Vagina (tissue), 2 donors: Measurements from ENCODE around the gene PLXNA3. TPM values are rescaled to one million over a fixed set of nuclear protein-coding genes. Genes with fewer than 3 reads are reported as not detected.

Experiments used
- DNase-seq, 2 donors: peaks; one replicate each; pipeline ENCODE4 v3.0.0-alpha.2; 2017; ENCODE audit errors: extremely low spot score in 2 of 2
- H3K27ac ChIP-seq: fragments of 200-600 bp; sonication (generic); one replicate; pipeline ENCODE4 v1.5.1; 2019
- H3K27me3 ChIP-seq: fragments of 200-600 bp; sonication (generic); one replicate; pipeline ENCODE4 v1.5.1; 2019
- H3K36me3 ChIP-seq, 2 donors: fragments of 200-600 bp; sonication (generic); one replicate each; pipeline ENCODE4 v1.5.1; 2017 to 2019
- H3K4me1 ChIP-seq: fragments of 200-600 bp; sonication (generic); one replicate; pipeline ENCODE4 v1.5.1; 2019
- H3K4me3 ChIP-seq, 2 donors: fragments of 200-600 bp; sonication (generic); 1 replicate in 1 of 2; 2 replicates in 1 of 2; pipeline ENCODE4 v1.5.1; 2016 to 2019
- H3K9me3 ChIP-seq: fragments of 200-600 bp; sonication (generic); one replicate; pipeline ENCODE4 v1.5.1; 2019
- CTCF ChIP-seq, 3 experiments: fragments of 450-650 bp in 2 of 3; fragments of 200-600 bp in 1 of 3; sonication (generic) in 1 of 3; IDR thresholded peaks; one replicate each; pipeline ENCODE4 v1.5.1; 2017 to 2019; ENCODE audit warnings: antibody characterized with exemption in 3 of 3, mild to moderate bottlenecking in 2 of 3, moderate library complexity in 2 of 3
- POLR2A ChIP-seq, 2 donors: fragments of 450-650 bp; IDR thresholded peaks; one replicate each; pipeline ENCODE4 v1.6.1; 2017; ENCODE audit warnings: antibody characterized with exemption in 2 of 2, mild to moderate bottlenecking in 2 of 2, moderate library complexity in 2 of 2
- POLR2AphosphoS5 ChIP-seq, 2 donors: sonication (generic); formaldehyde crosslinking; IDR thresholded peaks; one replicate each; pipeline ENCODE4 v1.9.0; 2017; ENCODE audit warnings: antibody characterized with exemption in 2 of 2, mild to moderate bottlenecking in 2 of 2, low read depth in 1 of 2; ENCODE audit not compliant: insufficient read depth in 1 of 2
- intact Hi-C: fragments of 100-400 bp; cut with DNase I; formaldehyde crosslinking; loops from one replicate; pipeline ENCODE4 v1.15.1; 2023
- total RNA-seq: library from RNA; depleted of rRNA; stranded (reverse); fragments of >200 nt; gene quantifications from one replicate; pipeline ENCODE4 v1.2.3, GENCODE V29; 2016

PLXNA3 gene
- total RNA-seq, 1 donor from 2014 or later = 20.1 TPM

DNA sequence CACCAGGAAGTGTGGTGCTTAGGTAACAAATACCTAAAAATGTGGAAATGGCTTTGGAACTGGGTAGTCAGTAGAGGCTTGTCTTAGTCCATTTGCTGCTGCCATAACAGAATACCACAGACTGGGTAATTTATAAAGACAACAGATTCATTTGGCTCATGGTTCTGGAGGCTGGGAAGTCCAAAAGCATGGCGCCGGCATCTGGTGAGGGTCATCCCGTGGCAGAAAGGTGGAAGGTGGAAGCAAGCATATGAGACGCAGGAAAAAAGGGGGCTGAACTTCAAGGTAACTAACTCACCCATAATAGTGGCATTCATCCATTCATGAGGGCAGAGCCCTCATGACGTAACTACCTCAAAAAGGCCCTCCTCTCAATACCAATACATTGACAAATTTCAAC, 51.4 kb downstream of the PLXNA3 start:
- H3K4me3 ChIP-seq = no peak overlapping the region
- intact Hi-C loops = no loop called here
- H3K4me1 ChIP-seq = no peaks in the 10 kb centered on the region
- H3K36me3 ChIP-seq = peaks cover 0 to 7% of the 10 kb centered on the region in 2 donors
- H3K27me3 ChIP-seq = no peaks in the 10 kb centered on the region
- no peak overlapping the region for H3K27ac ChIP-seq
- H3K9me3 ChIP-seq = no peaks in the 10 kb centered on the region
- DNase-seq = no peak
- TF ChIP-seq CTCF (IDR thresholded peaks at IDR 0.05) (no peak), POLR2A (IDR thresholded peaks at IDR 0.05) (no peak), POLR2AphosphoS5 (IDR thresholded peaks at IDR 0.05; ENCODE audit: insufficient read depth in 1 of 2, low read depth in 1 of 2) (no peak)

- Histone ChIP-seq H3K4me3 (no peak overlapping the region), H3K4me1 (no peaks in the 10 kb centered on the region), H3K27me3 (no peaks in the 10 kb centered on the region), H3K9me3 (no peaks in the 10 kb centered on the region), H3K36me3 (peaks cover 0 to 7% of the 10 kb centered on the region in 2 donors), H3K27ac (no peak overlapping the region)
- intact Hi-C loops = no loop called here
- no peak for DNase-seq
- TF ChIP-seq POLR2A (IDR thresholded peaks at IDR 0.05) = no peak
- TF ChIP-seq POLR2AphosphoS5 (IDR thresholded peaks at IDR 0.05; ENCODE audit: insufficient read depth in 1 of 2, low read depth in 1 of 2) = no peak
- TF ChIP-seq CTCF (IDR thresholded peaks at IDR 0.05) = no peak
These were observed 53.7 kb downstream of the PLXNA3 start for GRCh38 chrX:154511761-154512160.

- no peak for DNase-seq
- H3K4me1 ChIP-seq = no peaks in the 10 kb centered on the region
- peaks cover 0 to 7% of the 10 kb centered on the region in 2 donors for H3K36me3 ChIP-seq
- intact Hi-C loops = no loop called here
- H3K4me3 ChIP-seq = no peak overlapping the region
- no peak for TF ChIP-seq CTCF (IDR thresholded peaks at IDR 0.05)
- no peaks in the 10 kb centered on the region for H3K9me3 ChIP-seq
- no peaks in the 10 kb centered on the region for H3K27me3 ChIP-seq
- H3K27ac ChIP-seq = no peak overlapping the region
These were observed 54.9 kb downstream of the PLXNA3 start for GRCh38 chrX:154512879-154513553.

DNA sequence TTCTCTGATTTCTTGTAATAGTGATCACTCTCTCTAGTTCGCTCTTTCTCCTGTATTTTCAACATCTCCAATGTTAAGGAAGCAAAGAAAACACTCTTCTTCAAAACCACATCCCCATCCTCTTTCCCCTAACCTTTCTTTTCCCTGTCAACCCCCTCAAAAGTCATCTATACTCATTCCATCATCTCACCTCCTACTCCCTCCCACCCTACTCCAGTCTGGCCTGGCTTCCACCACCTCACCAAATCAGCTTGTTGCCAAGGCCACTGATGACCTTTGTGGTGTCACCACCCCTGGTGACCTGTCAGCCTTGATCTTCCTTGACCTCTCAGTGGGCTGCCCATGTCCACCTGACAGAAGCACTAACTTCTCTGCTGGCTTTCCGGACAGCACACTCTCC, 55.6 kb downstream of the PLXNA3 start:
- Histone ChIP-seq H3K4me3 (no peak overlapping the region), H3K27me3 (no peaks in the 10 kb centered on the region), H3K27ac (no peak overlapping the region), H3K4me1 (no peaks in the 10 kb centered on the region), H3K9me3 (no peaks in the 10 kb centered on the region), H3K36me3 (peaks cover 0 to 1% of the 10 kb centered on the region in 2 donors)
- no peak for DNase-seq
- TF ChIP-seq POLR2A (IDR thresholded peaks at IDR 0.05) (no peak), POLR2AphosphoS5 (IDR thresholded peaks at IDR 0.05; ENCODE audit: insufficient read depth in 1 of 2, low read depth in 1 of 2) (no peak), CTCF (IDR thresholded peaks at IDR 0.05) (no peak)
- intact Hi-C loops = no loop called here

DNA sequence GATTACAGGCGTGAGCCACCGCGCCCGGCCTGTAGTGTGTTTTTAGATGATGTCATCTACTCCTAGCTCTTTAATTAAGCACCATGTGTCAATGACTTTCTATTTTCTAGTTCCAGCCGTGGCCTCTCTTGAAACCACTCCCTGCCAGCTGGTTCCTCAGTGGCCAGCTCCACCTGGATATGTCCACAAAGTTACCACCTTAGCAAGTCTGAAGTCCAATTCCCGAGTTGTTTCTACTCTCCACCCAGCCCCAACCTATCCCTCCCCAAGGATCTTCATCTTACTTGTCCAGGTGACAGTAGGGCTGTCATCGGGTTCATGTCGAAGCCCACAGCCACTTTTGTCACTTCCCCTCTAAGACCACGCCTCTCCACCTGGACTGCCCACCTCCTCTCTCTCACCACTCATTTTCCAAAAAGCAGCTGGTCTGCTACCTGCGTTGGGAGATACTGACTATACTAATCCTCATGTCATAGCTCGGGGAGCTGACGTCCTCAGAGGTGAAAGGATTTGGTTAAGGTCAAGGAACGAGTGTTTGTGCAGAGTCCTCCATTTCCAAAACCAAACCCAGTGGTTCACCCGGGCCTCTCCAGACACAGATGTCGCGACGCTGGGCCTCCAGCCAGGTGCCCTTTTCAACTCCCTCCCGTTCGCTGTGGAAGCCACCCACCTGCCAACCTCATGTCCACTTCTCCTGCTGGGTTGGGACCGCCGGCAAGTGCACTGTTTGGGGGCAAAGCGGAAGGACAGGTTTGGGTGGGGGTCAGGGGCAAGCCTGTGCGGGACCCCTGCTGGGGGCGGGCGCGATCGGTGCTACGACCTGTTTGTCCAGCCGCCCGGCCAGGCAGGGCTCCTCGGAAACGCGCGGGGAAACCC, 57.2 kb downstream of the PLXNA3 start:
- H3K4me1 ChIP-seq = no peaks in the 10 kb centered on the region
- TF ChIP-seq POLR2AphosphoS5 (IDR thresholded peaks at IDR 0.05; ENCODE audit: insufficient read depth in 1 of 2, low read depth in 1 of 2) = no peak
- TF ChIP-seq POLR2A (IDR thresholded peaks at IDR 0.05) = no peak
- no peak for TF ChIP-seq CTCF (IDR thresholded peaks at IDR 0.05)
- peak overlapping the region; percentile 50 to 62 for H3K4me3 ChIP-seq
- intact Hi-C loops = loop anchor here (5.0 kb wide), 1 partner anchor 38 kb away; the partner anchor contains the start of gene LAGE3
- H3K36me3 ChIP-seq = no peaks in the 10 kb centered on the region
- DNase-seq = no peak
- H3K9me3 ChIP-seq = no peaks in the 10 kb centered on the region
- peak overlapping the region; percentile 82 for H3K27ac ChIP-seq
- H3K27me3 ChIP-seq = no peaks in the 10 kb centered on the region
